Lung (tissue), 12 donors: ENCODE measurements around the gene POLE4. TPM values are rescaled to one million over a fixed set of nuclear protein-coding genes. Genes with fewer than 3 reads are reported as not detected.

Experiments used
- ATAC-seq: fragments of 200-7000 bp; cut with Tn5 transposase; one replicate; pipeline ENCODE4 v1.9.1; 2020; ENCODE audit warnings: moderate number of reproducible peaks; ENCODE audit not compliant: insufficient read depth, low FRiP score
- DNase-seq, 3 donors: peaks; one replicate each; pipeline ENCODE4 v3.0.0-alpha.2; 2013 to 2017
- H3K27ac ChIP-seq, 2 donors: one replicate each; pipeline ENCODE4 v1.5.1; 2013; ENCODE audit warnings: mild to moderate bottlenecking in 2 of 2, moderate library complexity in 2 of 2, control low read depth in 1 of 2, inconsistent platforms in 1 of 2, low read depth in 1 of 2, low read length in 1 of 2
- H3K27me3 ChIP-seq, 3 donors: one replicate each; pipeline ENCODE4 v1.5.1; 2013; ENCODE audit warnings: low read length in 2 of 3; ENCODE audit not compliant: control insufficient read depth in 3 of 3, insufficient read depth in 3 of 3
- H3K36me3 ChIP-seq, 4 donors: one replicate each; pipeline ENCODE4 v1.5.1; 2013; ENCODE audit warnings: low read length in 4 of 4, mild to moderate bottlenecking in 1 of 4, moderate library complexity in 1 of 4; ENCODE audit not compliant: control insufficient read depth in 4 of 4, insufficient read depth in 4 of 4
- H3K4me1 ChIP-seq, 5 donors: one replicate each; pipeline ENCODE4 v1.5.1; 2013; ENCODE audit warnings: low read length in 5 of 5, mild to moderate bottlenecking in 2 of 5, moderate library complexity in 1 of 5; ENCODE audit not compliant: control insufficient read depth in 5 of 5, insufficient read depth in 5 of 5
- H3K4me3 ChIP-seq: one replicate; pipeline ENCODE4 v1.5.1; 2013; ENCODE audit warnings: mild to moderate bottlenecking, control low read depth, moderate library complexity
- H3K9ac ChIP-seq, 2 donors: one replicate each; pipeline ENCODE4 v1.5.1; 2013; ENCODE audit warnings: low read length in 2 of 2, control low read depth in 1 of 2; ENCODE audit not compliant: insufficient read depth in 1 of 2
- H3K9me3 ChIP-seq, 4 donors: one replicate each; pipeline ENCODE4 v1.5.1; 2013; ENCODE audit warnings: low read length in 3 of 4, mild to moderate bottlenecking in 1 of 4, moderate library complexity in 1 of 4; ENCODE audit not compliant: control insufficient read depth in 4 of 4, insufficient read depth in 3 of 4
- WGBS, 2 donors: extraction: QIAGEN DNeasy Blood & Tissue Kit; methylation state at CpG; one replicate each; pipeline ENCODE4 v1.1.7; 2013; 5-methylcytosine and 5-hydroxymethylcytosine counted together
- polyA plus RNA-seq, 2 donors: library from polyadenylated mRNA; stranded (reverse); fragments of 200-250 nt; gene quantifications; one replicate each; pipeline ENCODE4 v1.2.1, GENCODE V29; 2013
- total RNA-seq, 2 donors: library from RNA; depleted of rRNA in 1 of 2; stranded (reverse); fragments of >200 nt in 1 of 2; gene quantifications; one replicate each; pipeline ENCODE4 v1.2.1, GENCODE V29; 2014 to 2021
- TF ChIP-seq, protein P1 (sequence below): IDR thresholded peaks from 2 replicates; pipeline ENCODE4 v1.5.1; 2012; ENCODE audit warnings: mild to moderate bottlenecking; ENCODE audit errors: control extremely low read depth, extremely low read depth
- donor health status: control.
- donor health status: control.
- donor health status: Bipolar disorder and iron deficiency.
- donor health status: healthy.
- donor health status: DM: yes; HTN: yes; CAD: no.

POLE4 gene
- total and polyA plus RNA-seq, 4 donors = 18.7 to 87.9 (median 57.6) TPM

DNA sequence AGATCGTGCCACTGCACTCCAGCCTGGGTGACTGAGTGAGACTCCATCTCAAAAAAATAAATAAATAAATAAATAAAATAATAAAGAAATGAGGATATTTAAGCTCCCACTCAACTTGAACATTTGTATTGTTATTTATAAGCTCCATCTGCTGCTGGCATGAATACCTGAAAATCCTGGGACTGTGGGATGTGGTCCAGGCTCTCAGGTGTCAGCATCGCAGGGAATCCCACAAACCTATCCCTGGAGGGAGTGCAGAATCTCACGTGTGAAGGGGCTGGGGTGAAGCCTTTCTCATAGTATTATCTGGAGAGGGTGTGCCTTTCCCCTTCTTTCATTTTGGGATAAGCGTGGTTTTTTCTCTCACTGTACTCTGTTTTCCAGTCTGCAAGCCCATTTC lies 47.4 kb upstream of the POLE4 start:
- DNase-seq = no peak
- TF ChIP-seq, protein P1, sequence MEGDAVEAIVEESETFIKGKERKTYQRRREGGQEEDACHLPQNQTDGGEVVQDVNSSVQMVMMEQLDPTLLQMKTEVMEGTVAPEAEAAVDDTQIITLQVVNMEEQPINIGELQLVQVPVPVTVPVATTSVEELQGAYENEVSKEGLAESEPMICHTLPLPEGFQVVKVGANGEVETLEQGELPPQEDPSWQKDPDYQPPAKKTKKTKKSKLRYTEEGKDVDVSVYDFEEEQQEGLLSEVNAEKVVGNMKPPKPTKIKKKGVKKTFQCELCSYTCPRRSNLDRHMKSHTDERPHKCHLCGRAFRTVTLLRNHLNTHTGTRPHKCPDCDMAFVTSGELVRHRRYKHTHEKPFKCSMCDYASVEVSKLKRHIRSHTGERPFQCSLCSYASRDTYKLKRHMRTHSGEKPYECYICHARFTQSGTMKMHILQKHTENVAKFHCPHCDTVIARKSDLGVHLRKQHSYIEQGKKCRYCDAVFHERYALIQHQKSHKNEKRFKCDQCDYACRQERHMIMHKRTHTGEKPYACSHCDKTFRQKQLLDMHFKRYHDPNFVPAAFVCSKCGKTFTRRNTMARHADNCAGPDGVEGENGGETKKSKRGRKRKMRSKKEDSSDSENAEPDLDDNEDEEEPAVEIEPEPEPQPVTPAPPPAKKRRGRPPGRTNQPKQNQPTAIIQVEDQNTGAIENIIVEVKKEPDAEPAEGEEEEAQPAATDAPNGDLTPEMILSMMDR = no peak
- WGBS, 2 donors = 65 to 66% methylated on average over 4 of the region's 4 CpGs

GRCh38 chr2:74915743-74916142 lies 42.7 kb upstream of the POLE4 start:
- H3K27ac ChIP-seq = no peak overlapping the region
- peaks cover 0 to 7% (median 0%) of the 10 kb centered on the region in 4 donors for H3K9me3 ChIP-seq
- no peak overlapping the region for H3K9ac ChIP-seq
- H3K36me3 ChIP-seq = no peaks in the 10 kb centered on the region
- peaks cover 0 to 2% (median 0%) of the 10 kb centered on the region in 3 donors for H3K27me3 ChIP-seq
- H3K4me1 ChIP-seq = peaks cover 0 to 3% (median 0%) of the 10 kb centered on the region in 5 donors
- DNase-seq (no peak), ATAC-seq (no peak)
- TF ChIP-seq, protein P1 = no peak
- no peak overlapping the region for H3K4me3 ChIP-seq
- 65 to 74% methylated on average over 4 of the region's 4 CpGs for WGBS, 2 donors

More for the DNA sequence above, 47.4 kb upstream of the POLE4 start:
- Histone ChIP-seq H3K4me3 (no peak overlapping the region), H3K4me1 (peaks cover 0 to 6% (median 0%) of the 10 kb centered on the region in 5 donors), H3K9me3 (peaks cover 0 to 2% (median 0%) of the 10 kb centered on the region in 4 donors), H3K36me3 (no peaks in the 10 kb centered on the region), H3K9ac (no peak overlapping the region), H3K27me3 (peaks cover 0 to 11% (median 6%) of the 10 kb centered on the region in 3 donors), H3K27ac (no peak overlapping the region)
- no peak for ATAC-seq

GRCh38 chr2:74916394-74916793 lies 42.0 kb upstream of the POLE4 start:
- Histone ChIP-seq H3K4me1 (peaks cover 0 to 3% (median 0%) of the 10 kb centered on the region in 5 donors), H3K27me3 (peaks cover 0 to 2% (median 0%) of the 10 kb centered on the region in 3 donors), H3K4me3 (no peak overlapping the region), H3K36me3 (no peaks in the 10 kb centered on the region), H3K9me3 (peaks cover 0 to 7% (median 0%) of the 10 kb centered on the region in 4 donors), H3K9ac (no peak overlapping the region), H3K27ac (no peak overlapping the region)
- no peak for ATAC-seq
- TF ChIP-seq, protein P1 = no peak
- 51 to 57% methylated on average over 2 of the region's 2 CpGs for WGBS, 2 donors
- DNase-seq = no peak
